ENCODE results near the gene TRAPPC8.
"Not testable (repeated sequence)": the region's sequence is repeated elsewhere in the genome, so short reads cannot be mapped to it uniquely, and the experiment has no call there.

The TRAPPC8 gene

DNA sequence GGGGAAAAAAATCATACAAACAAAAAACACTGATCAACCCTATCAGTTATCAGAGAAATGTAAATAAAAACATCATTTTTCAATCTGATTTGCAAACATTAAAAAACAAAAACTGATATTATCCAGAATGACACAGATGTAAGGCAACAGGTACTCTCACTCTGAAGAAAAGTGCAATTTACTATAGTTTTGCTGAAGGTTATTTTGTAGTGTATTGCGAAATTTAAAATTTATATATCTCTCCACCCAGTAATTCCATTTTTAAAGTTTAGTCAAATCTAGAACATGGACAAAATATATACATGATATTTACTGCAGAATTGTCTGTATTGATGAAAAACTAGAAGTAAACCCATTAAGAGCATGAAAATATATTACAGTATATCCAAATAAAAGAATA lies 79.8 kb downstream of the TRAPPC8 start:
- DNase-seq (ENCODE audit: low read depth) = no peak

- no peak for DNase-seq (ENCODE audit: low read depth)
Measured at GRCh38 chr18:31860488-31860887, 82.4 kb downstream of the TRAPPC8 start.

DNA sequence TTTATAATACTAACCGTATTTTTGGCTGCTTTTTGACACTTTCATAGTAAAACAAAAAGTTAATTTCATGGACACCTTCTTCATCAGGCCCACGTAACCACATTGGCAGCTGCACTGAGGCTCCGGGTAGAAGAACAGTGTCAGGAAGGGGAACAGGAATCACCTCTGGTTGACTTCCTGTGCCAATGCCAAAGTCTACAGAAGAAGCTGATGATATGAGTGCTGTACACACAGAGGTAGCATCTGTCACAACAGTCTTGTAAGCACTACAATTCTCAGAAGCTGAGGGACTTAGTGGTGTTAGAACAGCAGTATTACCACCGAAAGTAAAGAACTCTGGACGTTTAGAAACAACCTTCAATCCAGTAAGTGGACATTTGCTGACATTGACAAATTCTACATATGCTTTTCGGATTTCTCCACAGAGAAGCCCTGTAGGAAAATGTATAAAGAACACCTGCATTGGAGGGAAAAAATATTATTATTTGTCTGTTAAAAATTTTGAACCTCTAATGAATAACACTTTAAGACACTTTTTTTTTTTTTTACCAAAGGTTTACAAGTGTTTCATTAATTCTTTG lies 85.3 kb downstream of the TRAPPC8 start:
- DNase-seq (ENCODE audit: low read depth) = no peak

- no peak for DNase-seq (ENCODE audit: low read depth)
Measured at GRCh38 chr18:31850844-31851243, 92.1 kb downstream of the TRAPPC8 start.

DNA sequence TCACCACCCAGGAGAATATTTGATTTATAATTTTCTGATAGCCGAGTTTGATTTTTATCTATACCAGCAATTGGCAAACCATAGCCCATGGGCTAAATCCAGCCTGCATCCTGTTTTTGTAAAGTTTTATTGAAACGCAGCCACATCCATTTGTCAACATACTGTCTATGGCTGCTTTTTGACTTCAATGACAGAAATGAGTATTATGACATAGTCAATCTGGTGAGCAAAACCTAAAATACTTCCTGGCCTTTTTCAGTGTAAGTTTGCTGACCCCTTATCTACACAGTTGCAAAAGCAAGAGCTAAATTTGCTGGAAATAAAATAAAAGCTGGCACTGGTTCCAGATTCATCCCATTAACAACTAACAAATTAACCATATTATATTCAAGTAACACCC lies 102.4 kb downstream of the TRAPPC8 start:
- no peak for DNase-seq (ENCODE audit: low read depth)

- no peak for DNase-seq (ENCODE audit: low read depth)
Measured at GRCh38 chr18:31837879-31838278, 105.0 kb downstream of the TRAPPC8 start.

DNA sequence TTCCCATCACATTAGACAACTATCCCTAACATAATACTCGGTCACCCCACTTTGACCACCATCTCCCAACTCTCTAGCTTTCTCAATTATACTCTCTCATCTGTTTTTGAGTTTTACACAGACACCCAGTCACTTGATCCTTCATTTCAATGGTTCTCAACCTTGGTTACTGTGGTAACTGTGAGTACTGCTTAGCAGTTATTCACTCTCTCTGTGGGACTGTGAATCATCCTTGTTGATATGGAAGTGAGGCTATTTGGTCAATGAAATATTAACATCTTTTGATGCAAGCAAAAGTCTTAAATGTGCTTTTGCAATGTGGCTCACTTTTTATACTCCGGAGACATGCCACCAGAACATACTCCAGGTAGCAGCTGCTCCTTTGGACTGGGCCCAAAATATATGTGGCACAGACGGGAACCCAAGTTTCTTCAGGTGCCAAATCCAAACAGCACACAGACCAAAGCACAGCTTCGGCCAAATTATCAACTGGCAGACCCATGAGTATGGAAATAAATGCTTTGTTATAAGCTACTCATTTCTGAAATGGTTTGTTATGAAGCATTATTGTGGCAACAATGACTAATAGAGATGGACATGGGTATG lies 107.3 kb downstream of the TRAPPC8 start:
- peak; percentile 76 for DNase-seq (ENCODE audit: low read depth)

- DNase-seq (ENCODE audit: low read depth) = no peak
Measured at GRCh38 chr18:31831903-31832302, 111.0 kb downstream of the TRAPPC8 start.

DNA sequence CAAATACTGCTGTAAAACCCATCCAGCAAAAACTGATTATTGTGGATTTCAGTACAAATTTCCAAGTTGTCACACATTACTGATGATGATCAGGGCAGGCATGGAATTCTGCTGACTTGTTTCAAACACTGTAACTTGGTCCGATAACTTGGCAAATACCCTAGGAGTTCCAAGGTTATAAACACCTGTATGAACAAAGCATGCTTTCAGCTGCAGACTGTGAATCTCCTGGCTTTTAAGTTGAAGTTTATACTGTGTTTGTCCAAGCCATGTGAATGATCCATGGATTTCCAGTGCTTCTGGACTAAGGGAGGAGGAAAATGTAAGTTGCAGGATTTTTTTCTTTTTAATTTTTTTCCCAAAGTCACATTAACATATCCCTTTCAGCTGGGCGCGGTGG lies 112.2 kb downstream of the TRAPPC8 start:
- DNase-seq (ENCODE audit: low read depth) = no peak

DNA sequence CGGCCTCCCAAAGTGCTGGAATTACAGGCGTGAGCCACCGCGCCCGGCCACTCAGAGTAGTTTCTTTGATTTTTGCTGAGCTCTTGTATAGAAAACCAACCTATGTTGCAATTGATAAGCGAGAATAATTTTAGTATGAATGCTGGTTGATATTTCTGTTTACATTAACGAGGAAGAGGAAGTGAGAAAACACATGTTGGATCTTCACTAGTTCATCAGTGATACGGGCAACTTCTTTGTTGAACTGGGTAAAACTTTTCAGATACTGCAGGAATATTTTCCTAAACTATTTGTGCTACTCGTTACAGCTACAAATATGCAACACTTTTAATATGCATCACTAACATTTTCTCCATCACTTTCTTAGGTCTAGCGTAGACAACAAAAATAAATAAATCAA lies 114.3 kb downstream of the TRAPPC8 start:
- DNase-seq (ENCODE audit: low read depth) = no peak

DNA sequence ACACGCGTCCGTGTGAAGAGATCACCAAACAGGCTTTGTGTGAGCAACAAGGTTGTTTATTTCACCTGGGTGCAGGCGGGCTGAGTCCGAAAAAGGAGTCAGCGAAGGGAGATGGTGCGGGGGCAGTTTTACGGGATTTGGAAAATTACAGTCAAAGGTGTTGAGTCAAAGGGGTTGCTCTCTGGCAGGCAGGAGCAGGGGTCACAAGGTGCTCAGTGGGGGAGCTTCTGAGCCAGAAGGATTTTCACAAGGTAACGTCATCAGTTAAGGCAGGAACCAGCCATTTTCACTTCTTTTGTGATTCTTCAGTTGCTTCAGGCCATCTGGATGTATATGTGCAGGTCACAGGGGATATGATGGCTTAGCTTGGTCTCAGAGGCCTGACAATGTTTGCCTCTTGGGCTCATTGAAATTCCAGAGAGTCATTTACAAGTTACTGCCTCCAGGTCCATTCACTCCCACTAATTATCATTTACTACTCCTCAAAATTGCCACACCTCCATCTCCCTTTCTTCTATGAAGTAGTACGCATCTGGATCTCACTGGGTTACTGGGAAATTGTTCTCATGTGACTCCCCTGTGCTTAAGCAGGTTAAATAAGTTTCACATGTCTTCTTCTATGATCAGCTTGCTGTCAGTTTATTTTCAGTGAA lies 116.1 kb downstream of the TRAPPC8 start:
- not testable (repeated sequence) for DNase-seq (ENCODE audit: low read depth)

- no peak for DNase-seq (ENCODE audit: low read depth)
Measured at GRCh38 chr18:31825772-31826171, 117.2 kb downstream of the TRAPPC8 start.

DNA sequence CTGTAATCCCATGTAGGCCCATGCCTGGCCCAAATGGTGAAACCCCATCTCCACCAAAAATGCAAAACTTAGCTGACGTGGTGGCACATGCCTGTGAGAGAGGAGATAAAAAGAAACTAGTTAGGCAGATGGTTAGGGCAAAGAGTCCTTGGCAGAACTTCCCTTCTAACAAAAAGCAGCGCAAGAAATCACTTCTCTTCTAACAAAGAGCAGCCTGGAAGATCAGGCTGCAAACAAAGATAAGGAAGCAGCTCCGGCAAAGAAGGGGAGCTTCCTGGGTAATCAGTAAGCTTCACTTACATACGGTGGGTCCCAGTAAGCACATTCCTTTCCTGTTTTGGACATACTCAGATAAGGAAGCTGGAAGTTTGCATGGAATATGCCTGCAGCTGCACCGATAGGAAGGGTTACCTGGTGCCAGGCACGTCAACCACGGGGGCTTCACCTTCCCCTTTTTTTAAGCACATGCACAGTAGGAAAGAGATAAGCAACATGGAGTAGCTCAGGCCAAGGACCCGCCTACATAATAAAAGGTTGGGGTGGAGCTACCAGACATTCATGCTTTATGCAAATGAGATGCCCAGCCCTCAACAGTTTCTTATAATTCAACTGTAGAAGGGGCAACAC lies 121.3 kb downstream of the TRAPPC8 start:
- DNase-seq (ENCODE audit: low read depth) = no peak

DNA sequence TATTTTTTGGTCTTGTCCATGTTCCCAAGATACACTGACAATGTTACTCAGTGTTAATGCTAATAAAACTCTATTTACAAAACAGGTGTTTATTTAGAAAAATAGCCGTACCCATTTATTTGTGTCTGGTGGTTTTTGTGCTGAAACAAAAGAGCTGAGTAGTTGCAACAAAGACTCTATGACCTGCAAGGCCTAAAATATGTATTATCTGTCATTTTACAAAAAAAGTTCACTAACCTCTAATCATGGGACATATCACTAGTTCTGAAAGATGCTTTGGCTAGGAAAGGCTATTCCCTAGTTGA lies 123.1 kb downstream of the TRAPPC8 start:
- no peak for DNase-seq (ENCODE audit: low read depth)

DNA sequence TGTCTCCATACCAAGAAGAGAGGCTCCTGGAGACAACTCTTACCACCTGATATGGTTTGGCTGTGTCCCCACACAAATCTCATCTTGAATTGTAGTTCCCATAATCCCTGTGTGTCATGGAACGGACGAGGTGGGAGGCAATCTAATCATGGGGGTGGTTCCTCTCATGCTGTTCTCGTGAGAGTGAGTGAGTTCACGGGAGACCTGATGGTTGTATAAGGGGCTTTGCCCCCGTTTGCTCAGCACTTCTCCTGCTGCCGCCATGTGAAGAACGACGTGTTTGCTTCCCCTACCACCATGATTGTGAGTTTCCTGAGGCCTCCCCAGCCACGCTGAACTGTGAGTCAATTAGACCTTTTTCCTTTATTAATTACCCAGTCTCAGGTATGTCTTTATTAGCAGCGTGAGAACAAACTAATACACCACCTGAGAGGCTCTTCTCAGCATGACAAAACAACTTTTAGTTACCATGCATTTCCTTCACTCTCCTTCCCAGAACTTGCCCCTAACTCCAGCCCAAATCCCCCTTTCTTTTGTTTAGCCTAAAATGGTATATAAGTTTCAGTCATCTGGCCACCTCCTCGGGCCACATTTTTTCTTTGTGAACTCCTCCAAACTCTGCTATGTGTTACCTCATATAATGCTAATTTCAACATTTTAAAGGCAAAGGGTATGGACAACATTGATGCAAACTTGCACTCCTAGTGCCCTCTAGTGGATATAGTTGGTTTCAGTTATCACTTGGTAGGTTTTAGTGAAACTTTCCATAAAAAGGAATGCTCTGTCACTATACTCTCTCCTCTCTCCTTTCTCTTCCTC lies 123.6 kb downstream of the TRAPPC8 start:
- DNase-seq (ENCODE audit: low read depth) = peak; percentile 28

- no peak for DNase-seq (ENCODE audit: low read depth)
Measured at GRCh38 chr18:31814132-31814531, 128.8 kb downstream of the TRAPPC8 start.

DNA sequence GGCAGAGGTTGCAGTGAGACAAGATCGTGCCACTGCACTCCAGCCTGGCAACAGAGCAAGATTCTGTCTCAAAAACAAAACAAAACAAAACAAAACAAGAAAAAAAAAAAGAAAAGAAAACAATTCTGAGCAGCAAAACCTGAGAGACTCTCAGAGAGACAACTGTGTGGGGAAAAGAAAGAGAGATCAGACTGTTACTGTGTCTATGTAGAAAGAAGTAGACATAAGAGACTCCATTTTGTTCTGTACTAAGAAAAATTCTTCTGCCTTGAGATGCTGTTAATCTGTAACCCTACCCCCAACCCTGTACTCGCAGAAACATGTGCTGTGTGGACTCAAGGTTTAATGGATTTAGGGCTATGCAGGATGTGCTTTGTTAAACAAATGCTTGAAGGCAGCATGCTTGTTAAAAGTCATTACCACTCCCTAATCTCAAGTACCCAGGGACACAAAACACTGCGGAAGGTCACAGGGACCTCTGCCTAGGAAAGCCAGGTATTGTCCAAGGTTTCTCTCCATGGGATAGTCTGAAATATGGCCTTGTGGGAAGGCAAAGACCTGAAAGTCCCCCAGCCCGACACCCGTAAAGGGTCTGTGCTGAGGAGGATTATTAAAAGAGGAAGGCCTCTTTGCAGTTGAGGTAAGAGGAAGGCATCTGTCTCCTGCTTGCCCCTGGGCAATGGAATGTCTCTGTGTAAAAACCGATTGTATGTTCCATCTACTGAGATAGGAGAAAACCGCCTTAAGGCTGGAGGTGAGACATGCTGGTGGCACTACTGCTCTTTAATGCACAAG lies 132.4 kb downstream of the TRAPPC8 start:
- DNase-seq (ENCODE audit: low read depth) = not testable (repeated sequence)

DNA sequence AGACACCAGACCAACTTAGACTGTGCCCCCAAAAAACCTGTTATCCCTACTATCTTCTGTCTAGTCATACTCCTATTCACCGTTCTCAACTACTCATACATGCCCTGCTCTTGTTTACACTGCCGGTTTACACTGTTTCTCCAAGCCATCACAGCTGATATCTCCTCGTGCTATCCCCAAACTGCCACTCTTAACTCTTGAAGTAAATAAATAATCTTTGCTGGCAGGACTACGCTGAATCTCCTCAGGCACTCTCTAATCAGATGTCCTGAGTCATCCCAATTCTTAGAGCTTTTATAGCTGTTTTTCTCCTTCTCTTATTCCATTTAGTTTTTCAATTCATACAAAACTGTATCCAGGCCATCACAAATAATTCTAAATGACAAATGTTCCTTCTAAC lies 133.9 kb downstream of the TRAPPC8 start:
- not testable (repeated sequence) for DNase-seq (ENCODE audit: low read depth)

GRCh38 chr18:31801078-31801477 lies 141.8 kb downstream of the TRAPPC8 start:
- no peak for DNase-seq (ENCODE audit: low read depth)

- not testable (repeated sequence) for DNase-seq (ENCODE audit: low read depth)
Measured at GRCh38 chr18:31799257-31799656, 143.7 kb downstream of the TRAPPC8 start.

DNA sequence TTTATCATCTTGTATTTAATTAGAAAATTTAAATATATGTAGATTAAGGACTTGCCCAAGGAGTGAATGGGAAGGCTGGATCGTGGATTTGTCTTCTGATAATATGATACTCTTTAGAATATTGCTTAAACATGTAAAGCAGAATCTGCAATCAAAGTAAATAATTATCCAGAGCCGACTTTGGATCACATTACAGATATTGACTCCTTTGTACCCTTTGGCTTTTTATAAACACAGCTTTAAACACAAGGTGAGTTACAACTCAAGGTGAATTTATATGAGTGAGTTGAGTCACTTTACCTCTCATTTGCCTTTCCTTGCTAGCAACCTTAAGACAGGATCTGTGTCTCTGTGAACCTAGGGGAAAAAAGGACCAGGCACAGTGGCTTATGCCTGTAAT lies 144.5 kb downstream of the TRAPPC8 start:
- no peak for DNase-seq (ENCODE audit: low read depth)

- DNase-seq (ENCODE audit: low read depth) = no peak
Measured at GRCh38 chr18:31795747-31796146, 147.2 kb downstream of the TRAPPC8 start.

All from stromal cell of bone marrow (primary cell).